CD14-positive monocyte (primary cell): ENCODE results near the gene PARVB. TPM values are rescaled to one million over a fixed set of nuclear protein-coding genes. Genes with fewer than 3 reads are reported as not detected.

ENCODE experiments used
- DNase-seq, 3 donors: peaks; one replicate each; pipeline ENCODE4 v3.0.0-alpha.2; 2011 to 2022
- H2AFZ ChIP-seq: 2 replicates; pipeline ENCODE4 v1.6.0; 2012; ENCODE audit warnings: mild to moderate bottlenecking, low read depth, low read length, inconsistent platforms; ENCODE audit not compliant: insufficient read depth, poor library complexity, severe bottlenecking
- H3K27ac ChIP-seq, 2 donors: 1 replicate in 1 of 2; 2 replicates in 1 of 2; pipeline ENCODE4 v1.5.1; 2012 to 2013; ENCODE audit warnings: low read length in 2 of 2, control low read depth in 1 of 2, inconsistent platforms in 1 of 2, low read depth in 1 of 2, mild to moderate bottlenecking in 1 of 2
- H3K27me3 ChIP-seq, 2 donors: one replicate each; pipeline versions ENCODE4 v1.6.0 to v1.6.1; 2011 to 2013; ENCODE audit warnings: low read length in 2 of 2; ENCODE audit not compliant: control insufficient read depth in 2 of 2, insufficient read depth in 2 of 2
- H3K36me3 ChIP-seq, 2 donors: replicated peaks in 1 of 2; 1 replicate in 1 of 2; 2 replicates in 1 of 2; pipeline versions ENCODE4 v1.5.1 to v1.6.1; 2012 to 2013; ENCODE audit warnings: low read length in 2 of 2, control low read depth in 1 of 2, inconsistent platforms in 1 of 2, mild to moderate bottlenecking in 1 of 2; ENCODE audit not compliant: insufficient read depth in 2 of 2, control insufficient read depth in 1 of 2
- H3K4me1 ChIP-seq, 2 donors: 1 replicate in 1 of 2; 2 replicates in 1 of 2; pipeline versions ENCODE4 v1.5.1 to v1.6.1; 2012 to 2013; ENCODE audit warnings: low read length in 2 of 2, control low read depth in 1 of 2, inconsistent platforms in 1 of 2, mild to moderate bottlenecking in 1 of 2, moderate library complexity in 1 of 2; ENCODE audit not compliant: insufficient read depth in 2 of 2, control insufficient read depth in 1 of 2
- H3K4me2 ChIP-seq: replicated peaks from 2 replicates; pipeline ENCODE3; 2012; ENCODE audit warnings: low read length, moderate library complexity, mild to moderate bottlenecking; ENCODE audit not compliant: poor library complexity, severe bottlenecking; ENCODE audit errors: extremely low read depth
- H3K4me3 ChIP-seq, 3 experiments: fragments of 200-600 bp in 1 of 3; sonication (generic) in 1 of 3; replicated peaks in 1 of 3; 1 replicate in 2 of 3; 2 replicates in 1 of 3; pipeline ENCODE4 v1.5.1; 2011 to 2013; ENCODE audit warnings: low read length in 3 of 3, mild to moderate bottlenecking in 3 of 3, control low read depth in 2 of 3, low read depth in 2 of 3, inconsistent platforms in 1 of 3, moderate library complexity in 1 of 3
- H3K79me2 ChIP-seq: 2 replicates; pipeline ENCODE4 v1.6.0; 2012; ENCODE audit warnings: mild to moderate bottlenecking, control low read depth, inconsistent platforms, low read length, moderate library complexity; ENCODE audit not compliant: insufficient read depth
- H3K9ac ChIP-seq: 2 replicates; pipeline ENCODE4 v1.6.0; 2017; ENCODE audit warnings: low read length, mild to moderate bottlenecking; ENCODE audit not compliant: insufficient read depth, poor library complexity, severe bottlenecking
- H3K9me3 ChIP-seq, 2 donors: replicated peaks in 1 of 2; 1 replicate in 1 of 2; 2 replicates in 1 of 2; pipeline versions ENCODE4 v1.5.1 to v1.6.1; 2012 to 2013; ENCODE audit warnings: low read length in 2 of 2, control low read depth in 1 of 2; ENCODE audit not compliant: control insufficient read depth in 1 of 2, insufficient read depth in 1 of 2
- H4K20me1 ChIP-seq: 2 replicates; pipeline ENCODE4 v1.6.0; 2012; ENCODE audit warnings: mild to moderate bottlenecking, low read length, control low read depth, moderate library complexity; ENCODE audit not compliant: insufficient read depth
- H3K27ac Mint-ChIP-seq, 7 donors: one replicate each; pipeline ENCODE4 v1.8.0; 2020; ENCODE audit warnings: mild to moderate bottlenecking in 7 of 7, mixed read lengths in 7 of 7, moderate library complexity in 6 of 7, inconsistent platforms in 2 of 7
- H3K27me3 Mint-ChIP-seq, 3 donors: one replicate each; pipeline ENCODE4 v1.8.0; 2021 to 2022; ENCODE audit warnings: low read depth in 3 of 3, mild to moderate bottlenecking in 3 of 3, mixed read lengths in 3 of 3, moderate library complexity in 3 of 3, inconsistent platforms in 1 of 3
- H3K36me3 Mint-ChIP-seq, 2 donors: one replicate each; pipeline ENCODE4 v1.8.0; 2020; ENCODE audit warnings: mixed read lengths in 2 of 2, inconsistent platforms in 1 of 2, mild to moderate bottlenecking in 1 of 2
- H3K4me1 Mint-ChIP-seq: one replicate; pipeline ENCODE4 v1.8.0; 2020; ENCODE audit warnings: mild to moderate bottlenecking, mixed read lengths
- H3K4me3 Mint-ChIP-seq, 2 donors: one replicate each; pipeline ENCODE4 v1.8.0; 2020; ENCODE audit warnings: mild to moderate bottlenecking in 2 of 2, mixed read lengths in 2 of 2, moderate library complexity in 1 of 2
- H3K9me3 Mint-ChIP-seq, 7 donors: one replicate each; pipeline ENCODE4 v1.8.0; 2020 to 2022; ENCODE audit warnings: mixed read lengths in 7 of 7, mild to moderate bottlenecking in 6 of 7, moderate library complexity in 6 of 7, inconsistent platforms in 2 of 7
- WGBS: methylation state at CpG from one replicate; pipeline ENCODE4 v1.1.5; 2013; ENCODE audit warnings: missing lambda C conversion rate; ENCODE audit not compliant: insufficient coverage; 5-methylcytosine and 5-hydroxymethylcytosine counted together
- intact Hi-C, 2 donors: fragments of 100-400 bp; cut with micrococcal nuclease; formaldehyde crosslinking; loops; one replicate each; pipeline versions ENCODE4 v1.15.0 to v1.15.1; 2023
- polyA plus RNA-seq, 3 donors: library from polyadenylated mRNA; depleted of rRNA in 1 of 3; unstranded in 2 of 3; stranded (reverse) in 1 of 3; fragments of 300-500 nt in 2 of 3; fragments of >200 nt in 1 of 3; fragmentation: Illumina TruSeq in 2 of 3; gene quantifications; 1 replicate in 2 of 3; 2 replicates in 1 of 3; pipeline ENCODE4 v1.2.3, GENCODE V29; 2012 to 2021
- TF ChIP-seq, protein P1 (sequence below): fragments of 200-600 bp; IDR thresholded peaks from one replicate; pipeline ENCODE4 v1.8.0; 2022; ENCODE audit warnings: antibody characterized with exemption, mild to moderate bottlenecking

PARVB gene
- polyA plus RNA-seq, 3 donors, result 13.4 to 38.5 (median 17.9) TPM

DNA sequence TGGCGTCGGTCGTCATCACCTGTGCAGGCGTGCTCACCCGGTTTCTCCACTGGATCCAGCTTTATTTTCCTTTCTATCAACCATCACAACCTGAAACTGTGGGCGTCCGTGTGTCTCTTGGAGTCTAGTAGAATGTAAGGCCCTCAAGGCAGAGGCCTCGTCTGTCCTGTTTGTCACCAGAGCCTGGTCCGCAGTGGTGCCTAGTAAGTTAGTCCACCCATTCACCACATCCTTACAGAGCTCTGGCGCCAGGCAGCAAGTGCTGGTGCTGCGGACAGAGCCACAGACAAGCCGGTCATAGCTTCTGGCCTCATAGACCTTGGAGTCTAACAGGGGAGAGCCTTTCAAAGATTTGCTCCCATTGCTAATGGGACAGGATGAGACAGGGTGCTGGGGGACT is 92.2 kb downstream of the PARVB start:
- peak overlapping the region; percentile 15 for H3K9ac ChIP-seq
- no peaks in the 10 kb centered on the region for H4K20me1 ChIP-seq
- H3K4me2 ChIP-seq, result no peak overlapping the region
- H2AFZ ChIP-seq, result no peak overlapping the region
- peaks cover 0 to 4% of the 10 kb centered on the region in 2 donors for H3K4me1 ChIP-seq
- DNase-seq, result no peak
- no peaks in the 10 kb centered on the region for H3K79me2 ChIP-seq
- no peak overlapping the region for H3K27ac ChIP-seq
- no peak overlapping the region for H3K4me3 ChIP-seq
- Mint-ChIP-seq H3K36me3 (peaks cover 40 to 44% of the 10 kb centered on the region in 2 donors), H3K4me1 (peaks cover 6% of the 10 kb centered on the region), H3K27me3 (no peaks in the 10 kb centered on the region), H3K27ac (peak overlapping the region in 1 of 7 donors; percentile 65), H3K9me3 (peaks cover 1 to 9% (median 5%) of the 10 kb centered on the region in 7 donors), H3K4me3 (no peak overlapping the region)
- no peaks in the 10 kb centered on the region for H3K27me3 ChIP-seq
- peaks cover 18 to 37% of the 10 kb centered on the region in 2 donors for H3K36me3 ChIP-seq
- intact Hi-C loops, result no loop called here
- peaks cover 0 to 3% of the 10 kb centered on the region in 2 donors for H3K9me3 ChIP-seq
- WGBS, result 100% methylated on average over 2 of the region's 12 CpGs
- TF ChIP-seq, protein P1, sequence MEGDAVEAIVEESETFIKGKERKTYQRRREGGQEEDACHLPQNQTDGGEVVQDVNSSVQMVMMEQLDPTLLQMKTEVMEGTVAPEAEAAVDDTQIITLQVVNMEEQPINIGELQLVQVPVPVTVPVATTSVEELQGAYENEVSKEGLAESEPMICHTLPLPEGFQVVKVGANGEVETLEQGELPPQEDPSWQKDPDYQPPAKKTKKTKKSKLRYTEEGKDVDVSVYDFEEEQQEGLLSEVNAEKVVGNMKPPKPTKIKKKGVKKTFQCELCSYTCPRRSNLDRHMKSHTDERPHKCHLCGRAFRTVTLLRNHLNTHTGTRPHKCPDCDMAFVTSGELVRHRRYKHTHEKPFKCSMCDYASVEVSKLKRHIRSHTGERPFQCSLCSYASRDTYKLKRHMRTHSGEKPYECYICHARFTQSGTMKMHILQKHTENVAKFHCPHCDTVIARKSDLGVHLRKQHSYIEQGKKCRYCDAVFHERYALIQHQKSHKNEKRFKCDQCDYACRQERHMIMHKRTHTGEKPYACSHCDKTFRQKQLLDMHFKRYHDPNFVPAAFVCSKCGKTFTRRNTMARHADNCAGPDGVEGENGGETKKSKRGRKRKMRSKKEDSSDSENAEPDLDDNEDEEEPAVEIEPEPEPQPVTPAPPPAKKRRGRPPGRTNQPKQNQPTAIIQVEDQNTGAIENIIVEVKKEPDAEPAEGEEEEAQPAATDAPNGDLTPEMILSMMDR, result no peak

DNA sequence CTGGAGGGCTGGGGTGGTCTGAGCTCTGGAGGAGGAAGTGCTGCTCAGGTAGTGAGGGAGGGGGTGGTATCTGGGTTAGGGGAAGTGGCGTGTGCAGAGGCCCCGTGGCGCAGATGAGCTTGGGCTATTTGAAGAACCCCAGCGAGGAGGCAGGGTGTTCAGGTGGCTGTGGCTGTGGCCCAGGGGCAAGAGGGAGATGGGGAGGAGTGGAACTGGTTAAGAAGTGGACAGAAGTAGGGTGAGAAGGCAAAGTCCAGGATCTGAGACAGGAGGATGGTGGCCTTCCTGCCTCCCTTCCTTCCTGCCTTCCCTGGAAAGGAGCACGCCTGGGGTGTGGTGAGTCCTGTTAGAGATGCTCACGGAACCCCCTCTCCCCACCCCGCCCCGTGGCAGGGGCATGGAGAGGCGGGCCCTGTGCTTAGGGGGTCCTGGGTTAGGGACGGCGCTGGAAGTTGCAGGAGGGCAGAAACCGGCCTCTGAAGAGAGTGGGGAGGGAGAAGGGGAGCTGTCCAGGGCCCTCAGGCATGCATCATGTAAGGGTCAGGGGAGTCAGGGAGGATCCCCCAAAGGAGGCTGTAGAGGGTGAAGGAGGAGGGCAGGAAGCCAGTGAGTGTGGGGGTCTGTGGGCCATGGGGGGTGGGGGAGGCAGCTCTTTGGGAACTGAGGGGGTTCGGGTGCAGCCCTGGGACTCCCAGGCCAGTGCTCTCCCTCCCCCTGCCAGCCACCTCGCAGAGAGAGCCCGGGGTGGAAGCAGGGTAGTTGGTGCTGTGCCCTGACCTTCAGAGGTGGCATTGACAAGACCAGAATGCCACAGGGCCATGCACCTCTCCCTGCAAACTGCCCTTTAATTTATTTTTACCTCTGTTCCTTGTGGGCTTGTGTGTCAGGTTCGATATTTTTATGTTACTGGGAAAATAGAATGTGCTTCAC is 92.9 kb downstream of the PARVB start:
- Mint-ChIP-seq H3K27ac (peak overlapping the region in 6 of 7 donors; percentile 28 to 86 (median 44)), H3K9me3 (peaks cover 1 to 10% (median 5%) of the 10 kb centered on the region in 7 donors)
- DNase-seq, result no peak

More for the DNA sequence above, 92.9 kb downstream of the PARVB start:
- Histone ChIP-seq H3K4me3 (no peak overlapping the region), H3K27ac (no peak overlapping the region), H3K27me3 (no peaks in the 10 kb centered on the region), H3K9ac (peak overlapping the region; percentile 15), H4K20me1 (no peaks in the 10 kb centered on the region), H3K36me3 (peaks cover 18 to 43% of the 10 kb centered on the region in 2 donors), H3K4me1 (peaks cover 0 to 4% of the 10 kb centered on the region in 2 donors), H3K4me2 (no peak overlapping the region), H3K9me3 (peaks cover 0 to 3% of the 10 kb centered on the region in 2 donors), H2AFZ (no peak overlapping the region), H3K79me2 (no peaks in the 10 kb centered on the region)
- peak overlapping the region; percentile 48 to 65 for H3K4me3 Mint-ChIP-seq
- no peaks in the 10 kb centered on the region for H3K27me3 Mint-ChIP-seq
- H3K4me1 Mint-ChIP-seq, result peaks cover 6% of the 10 kb centered on the region
- WGBS, result 62% methylated on average over 8 of the region's 16 CpGs
- intact Hi-C loops, result no loop called here
- H3K36me3 Mint-ChIP-seq, result peaks cover 39 to 40% of the 10 kb centered on the region in 2 donors
- TF ChIP-seq, protein P1, result no peak
